Measurements from ENCODE around the gene GTF2IRD1. TPM values are rescaled to one million over a fixed set of nuclear protein-coding genes. Genes with fewer than 3 reads are reported as not detected.

Gene GTF2IRD1
- total and polyA plus RNA-seq, 2 of the 4 experiments (the other 2 are of a cell fraction) = 4.1 to 21.9 TPM

- TF ChIP-seq MAFK (IDR thresholded peaks at IDR 0.05; ENCODE audit: low read depth, low read length) (no peak), NFE2L2 (IDR thresholded peaks at IDR 0.05; ENCODE audit: low read depth, low read length) (no peak)
Observed at GRCh38 chr7:74479961-74480829, 26.5 kb downstream of the GTF2IRD1 start (continued).

- Histone ChIP-seq H2AK9ac (replicated peaks; ENCODE audit: low read depth, low read length, poor library complexity) (peak overlapping the region; percentile 97), H3K79me1 (ENCODE audit: low read depth in 1 of 2, low read length in 2 of 2) (peaks cover 14 to 87% of the 10 kb centered on the region in 2 experiments), H2BK15ac (ENCODE audit: low read depth, low read length) (peak overlapping the region; percentile 96; the same call in 2 of the 3 replicates), H3K4me2 (ENCODE audit: low read depth, low read length) (peak overlapping the region; percentile 41), H3K9me3 (ENCODE audit: control insufficient read depth, insufficient read depth, low read length) (no peaks in the 10 kb centered on the region), H3K36me3 (ENCODE audit: control insufficient read depth, insufficient read depth, low read length) (no peaks in the 10 kb centered on the region), H2BK5ac (ENCODE audit: low read depth, low read length, poor library complexity, severe bottlenecking) (peak overlapping the region; percentile 93), H4K8ac (ENCODE audit: low read depth in 2 of 2, low read length in 2 of 2) (peak overlapping the region; percentile 93 to 94), H4K91ac (ENCODE audit: insufficient read depth, low read depth, low read length) (peak overlapping the region; percentile 99), H2BK120ac (ENCODE audit: low read depth, low read length) (peak overlapping the region; percentile 95), H3K14ac (replicated peaks; ENCODE audit: low read depth, low read length) (peak overlapping the region; percentile 85), H3K56ac (ENCODE audit: extremely low read depth, insufficient read depth, low read length) (peak overlapping the region; percentile 79; the same call in 1 of the 2 replicates), H3K23ac (ENCODE audit: low read depth, low read length) (peak overlapping the region; percentile 93), H3K18ac (ENCODE audit: low read depth, low read length) (peak overlapping the region; percentile 85), H4K5ac (ENCODE audit: low read depth, low read length) (peak overlapping the region; percentile 83), H3K4ac (ENCODE audit: low read depth, low read length) (peak overlapping the region; percentile 96), H3K9ac (ENCODE audit: low read depth, low read length) (peak overlapping the region; percentile 77), H2AK5ac (ENCODE audit: low read depth, low read length) (peak overlapping the region; percentile 98), H3K4me3 (ENCODE audit: insufficient read depth, low read depth, low read length) (no peak overlapping the region), H4K20me1 (ENCODE audit: insufficient read depth, low read length) (peaks cover 34% of the 10 kb centered on the region), H2BK20ac (ENCODE audit: low read depth, low read length) (peak overlapping the region; percentile 86), H3K27me3 (ENCODE audit: control insufficient read depth, insufficient read depth, low read length) (no peaks in the 10 kb centered on the region), H2AFZ (replicated peaks; ENCODE audit: low read length, poor library complexity) (peak overlapping the region; percentile 86), H3K4me1 (ENCODE audit: control insufficient read depth, insufficient read depth, low read length) (peaks cover 56% of the 10 kb centered on the region), H3K9me1 (ENCODE audit: insufficient read depth, low read length) (peaks cover 18% of the 10 kb centered on the region), H3K27ac (ENCODE audit: insufficient read depth, low read length) (peak overlapping the region; percentile 84)
- ATAC-seq (ENCODE audit: low read depth) (peak; percentile 5), DNase-seq (peak; percentile 51)
- dilution Hi-C loops (cut with HindIII; ENCODE audit: low sequenced_read_pairs, unreplicated experiment) = no loop called here
- in situ Hi-C loops (cut with MboI; ENCODE audit: low sequenced_read_pairs) = no loop called here
- intact Hi-C loops (cut with micrococcal nuclease) = no loop called here
- CTCF ChIA-PET = no interaction called here
- no TSS peak for BruUV-seq (replicated peaks)
- no CpG with 5 or more reads among the region's 16 CpGs for WGBS, 2 experiments (ENCODE audit: extremely low coverage in 2 of 2, insufficient read length in 1 of 2)
- POLR2A ChIA-PET (ENCODE audit: unreplicated experiment) = no interaction called here
- TF ChIP-seq RFX5 (IDR thresholded peaks at IDR 0.05; ENCODE audit: low read depth, low read length) = no peak
- no peak for TF ChIP-seq ELK1 (IDR thresholded peaks at IDR 0.05; ENCODE audit: borderline replicate concordance, low read depth, low read length)
- no peak for TF ChIP-seq RCOR1 (IDR thresholded peaks at IDR 0.05; ENCODE audit: insufficient replicate concordance, low read length)
- TF ChIP-seq POLR2A (IDR thresholded peaks at IDR 0.05; ENCODE audit: low read depth, low read length) = peak; percentile 56
- no peak for TF ChIP-seq MAZ (IDR thresholded peaks at IDR 0.05; ENCODE audit: borderline replicate concordance, low read depth, low read length)
- no peak for TF ChIP-seq MXI1 (IDR thresholded peaks at IDR 0.05; ENCODE audit: borderline replicate concordance, low read depth, low read length)
- TF ChIP-seq MAFK (IDR thresholded peaks at IDR 0.05; ENCODE audit: low read depth, low read length) = no peak
- TF ChIP-seq NFE2L2 (IDR thresholded peaks at IDR 0.05; ENCODE audit: low read depth, low read length) = no peak
- no peak for TF ChIP-seq RAD21 (IDR thresholded peaks at IDR 0.05; ENCODE audit: low read length)
- no peak for TF ChIP-seq BHLHE40 (IDR thresholded peaks at IDR 0.05; ENCODE audit: low read depth, low read length)
- TF ChIP-seq CEBPB (IDR thresholded peaks at IDR 0.05; ENCODE audit: low read depth, low read length) = peak; percentile 85
- peak; percentile 32; the same call in 1 of the 2 replicates for TF ChIP-seq CHD1 (IDR thresholded peaks at IDR 0.05; ENCODE audit: low read depth, low read length)
Observed at GRCh38 chr7:74480861-74481417, 27.2 kb downstream of the GTF2IRD1 start.

Data from IMR-90 (cell line).